Osteoblast (primary cell): ENCODE results near the gene LGALS12. TPM values are rescaled to one million over a fixed set of nuclear protein-coding genes. Genes with fewer than 3 reads are reported as not detected.

ENCODE experiments used
- DNase-seq: peaks from one replicate; pipeline ENCODE4 v3.0.0; 2011; ENCODE audit warnings: low spot score, mixed read lengths; ENCODE audit not compliant: insufficient read length; ENCODE audit errors: missing footprints
- H2AFZ ChIP-seq: 2 replicates; pipeline ENCODE4 v1.6.0; 2011; ENCODE audit warnings: mild to moderate bottlenecking, low read length
- H3K27ac ChIP-seq: 2 replicates; pipeline ENCODE4 v1.5.1; 2011; ENCODE audit warnings: mild to moderate bottlenecking, low read depth, low read length, moderate library complexity
- H3K27me3 ChIP-seq: 2 replicates; pipeline ENCODE4 v1.6.0; 2012; ENCODE audit warnings: mild to moderate bottlenecking, control low read depth, inconsistent platforms, low read length, moderate library complexity; ENCODE audit not compliant: insufficient read depth
- H3K36me3 ChIP-seq: 2 replicates; pipeline ENCODE4 v1.5.1; 2011; ENCODE audit warnings: mild to moderate bottlenecking, low read length, control low read depth, moderate library complexity; ENCODE audit not compliant: insufficient read depth
- H3K4me1 ChIP-seq: 2 replicates; pipeline ENCODE4 v1.5.1; 2011; ENCODE audit warnings: mild to moderate bottlenecking, low read length, control low read depth, moderate library complexity; ENCODE audit not compliant: insufficient read depth
- H3K4me2 ChIP-seq: 2 replicates; pipeline ENCODE4 v1.6.0; 2011; ENCODE audit warnings: mild to moderate bottlenecking, low read length; ENCODE audit not compliant: insufficient read depth
- H3K4me3 ChIP-seq: fragments of 200-600 bp; sonication (generic); 3 replicates; pipeline ENCODE4 v1.5.1; 2012; ENCODE audit warnings: mild to moderate bottlenecking, low read length, inconsistent platforms; ENCODE audit not compliant: insufficient read depth
- H3K79me2 ChIP-seq: 2 replicates; pipeline ENCODE4 v1.6.0; 2012; ENCODE audit warnings: mild to moderate bottlenecking, low read length, control low read depth, inconsistent platforms; ENCODE audit not compliant: insufficient read depth
- H3K9me3 ChIP-seq: 2 replicates; pipeline ENCODE4 v1.5.1; 2011; ENCODE audit warnings: low read depth, low read length, control low read depth
- H4K20me1 ChIP-seq: 2 replicates; pipeline ENCODE4 v1.6.0; 2012; ENCODE audit warnings: mild to moderate bottlenecking, low read length, control low read depth; ENCODE audit not compliant: insufficient read depth
- total RNA-seq: library from RNA; depleted of rRNA; stranded (reverse); fragments of >200 nt; gene quantifications from 2 replicates; pipeline ENCODE4 v1.2.3, GENCODE V29; 2012
- TF ChIP-seq, protein P1 (sequence below): IDR thresholded peaks from 2 replicates; pipeline ENCODE4 v1.5.1; 2011; ENCODE audit warnings: mild to moderate bottlenecking, low read depth, low read length, moderate library complexity; ENCODE audit errors: extremely low read depth

The LGALS12 gene
- total RNA-seq, 1 donor: under 0.01 TPM

- TF ChIP-seq, protein P1, sequence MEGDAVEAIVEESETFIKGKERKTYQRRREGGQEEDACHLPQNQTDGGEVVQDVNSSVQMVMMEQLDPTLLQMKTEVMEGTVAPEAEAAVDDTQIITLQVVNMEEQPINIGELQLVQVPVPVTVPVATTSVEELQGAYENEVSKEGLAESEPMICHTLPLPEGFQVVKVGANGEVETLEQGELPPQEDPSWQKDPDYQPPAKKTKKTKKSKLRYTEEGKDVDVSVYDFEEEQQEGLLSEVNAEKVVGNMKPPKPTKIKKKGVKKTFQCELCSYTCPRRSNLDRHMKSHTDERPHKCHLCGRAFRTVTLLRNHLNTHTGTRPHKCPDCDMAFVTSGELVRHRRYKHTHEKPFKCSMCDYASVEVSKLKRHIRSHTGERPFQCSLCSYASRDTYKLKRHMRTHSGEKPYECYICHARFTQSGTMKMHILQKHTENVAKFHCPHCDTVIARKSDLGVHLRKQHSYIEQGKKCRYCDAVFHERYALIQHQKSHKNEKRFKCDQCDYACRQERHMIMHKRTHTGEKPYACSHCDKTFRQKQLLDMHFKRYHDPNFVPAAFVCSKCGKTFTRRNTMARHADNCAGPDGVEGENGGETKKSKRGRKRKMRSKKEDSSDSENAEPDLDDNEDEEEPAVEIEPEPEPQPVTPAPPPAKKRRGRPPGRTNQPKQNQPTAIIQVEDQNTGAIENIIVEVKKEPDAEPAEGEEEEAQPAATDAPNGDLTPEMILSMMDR: no peak
- DNase-seq: no peak
- H2AFZ ChIP-seq: no peak overlapping the region
These were observed 2.4 kb upstream of the LGALS12 start for GRCh38 chr11:63503492-63503891.

DNA sequence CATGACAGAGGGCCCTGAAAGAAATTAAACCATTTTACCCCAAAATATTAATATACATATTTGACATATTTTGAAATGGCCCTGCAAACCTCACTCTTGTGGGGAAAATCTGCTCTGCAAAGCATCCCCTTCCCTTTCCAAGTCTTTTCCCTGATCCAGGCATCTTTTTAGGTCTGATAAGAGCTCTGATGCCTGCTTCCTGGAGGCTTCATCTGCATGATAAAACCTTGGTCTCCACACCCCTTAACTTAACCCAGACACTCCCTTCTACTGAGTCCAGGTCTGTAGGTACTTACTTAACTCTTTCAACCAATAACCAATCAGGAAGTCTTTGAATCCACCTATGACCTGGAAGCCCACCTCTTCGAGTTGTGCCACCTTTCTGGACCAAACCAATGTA is 1.8 kb upstream of the LGALS12 start:
- Histone ChIP-seq H3K4me3 (no peak overlapping the region), H4K20me1 (no peaks in the 10 kb centered on the region), H3K9me3 (peaks cover 2% of the 10 kb centered on the region), H2AFZ (no peak overlapping the region), H3K27me3 (peaks cover 2% of the 10 kb centered on the region), H3K27ac (no peak overlapping the region), H3K79me2 (no peaks in the 10 kb centered on the region), H3K4me2 (no peak overlapping the region), H3K36me3 (no peaks in the 10 kb centered on the region), H3K4me1 (no peaks in the 10 kb centered on the region)
- no peak for DNase-seq
- TF ChIP-seq, protein P1: no peak

More at GRCh38 chr11:63503492-63503891, 2.4 kb upstream of the LGALS12 start:
- Histone ChIP-seq H3K4me2 (no peak overlapping the region), H3K79me2 (no peaks in the 10 kb centered on the region), H3K36me3 (no peaks in the 10 kb centered on the region), H3K9me3 (peaks cover 2% of the 10 kb centered on the region), H3K4me1 (no peaks in the 10 kb centered on the region), H3K4me3 (no peak overlapping the region), H3K27me3 (no peaks in the 10 kb centered on the region), H3K27ac (no peak overlapping the region), H4K20me1 (no peaks in the 10 kb centered on the region)

DNA sequence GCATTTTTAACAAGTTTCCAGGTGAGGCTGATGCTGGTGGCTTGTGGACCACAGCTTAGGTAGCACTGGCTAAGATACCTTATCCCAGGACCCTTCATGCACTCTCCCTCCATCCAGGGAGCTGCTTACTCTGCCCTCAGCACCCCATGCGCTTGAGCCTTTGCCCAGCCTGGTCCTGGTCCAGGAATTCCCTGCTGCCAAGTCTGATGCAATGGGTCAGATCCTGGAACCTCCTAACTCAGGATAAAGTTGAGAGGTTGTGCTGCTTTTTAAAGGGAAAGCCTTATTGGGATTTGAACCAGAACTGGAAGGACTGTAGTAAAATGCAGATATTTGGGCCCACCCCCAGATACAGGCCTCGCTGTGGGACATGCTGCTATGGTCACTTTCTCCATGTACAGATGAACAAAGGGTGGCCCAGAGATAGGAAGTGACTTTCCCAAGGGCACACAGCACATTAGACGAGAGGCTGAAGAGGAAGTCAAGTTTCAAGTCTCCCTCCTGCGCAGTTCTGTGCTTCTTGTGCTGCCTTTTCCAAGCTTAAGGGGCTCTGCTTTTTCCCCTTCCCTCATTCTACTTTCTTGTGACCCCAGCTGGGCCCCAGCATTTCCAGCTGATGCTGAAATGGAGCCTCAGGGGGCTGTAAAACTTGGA is 824 bp upstream of the LGALS12 start:
- no peak for DNase-seq
- H3K4me2 ChIP-seq: no peak overlapping the region
- H3K4me1 ChIP-seq: no peaks in the 10 kb centered on the region
- no peak overlapping the region for H2AFZ ChIP-seq
- H3K79me2 ChIP-seq: no peaks in the 10 kb centered on the region
- no peak overlapping the region for H3K4me3 ChIP-seq
- no peaks in the 10 kb centered on the region for H3K9me3 ChIP-seq
- no peak overlapping the region for H3K27ac ChIP-seq
- no peaks in the 10 kb centered on the region for H4K20me1 ChIP-seq
- peaks cover 6% of the 10 kb centered on the region for H3K27me3 ChIP-seq
- TF ChIP-seq, protein P1: no peak
- H3K36me3 ChIP-seq: no peaks in the 10 kb centered on the region

- no peak overlapping the region for H2AFZ ChIP-seq
- H3K27me3 ChIP-seq: peaks cover 6% of the 10 kb centered on the region
- no peak overlapping the region for H3K4me3 ChIP-seq
- no peak overlapping the region for H3K4me2 ChIP-seq
- H3K9me3 ChIP-seq: no peaks in the 10 kb centered on the region
- TF ChIP-seq, protein P1: no peak
- H3K79me2 ChIP-seq: no peaks in the 10 kb centered on the region
- DNase-seq: no peak
- no peaks in the 10 kb centered on the region for H3K36me3 ChIP-seq
- H4K20me1 ChIP-seq: no peaks in the 10 kb centered on the region
- no peak overlapping the region for H3K27ac ChIP-seq
- peaks cover 12% of the 10 kb centered on the region for H3K4me1 ChIP-seq
These were observed 992 bp downstream of the LGALS12 start for GRCh38 chr11:63506876-63507275.
